Calu3 (cell line): ENCODE measurements around the gene URB1. TPM values are rescaled to one million over a fixed set of nuclear protein-coding genes. Genes with fewer than 3 reads are reported as not detected.

Source experiments
- BruUV-seq: library from RNA; stranded (reverse); fragments of 400-500 nt; replicated peaks from 2 replicates; lab custom pipeline; 2021; lab: Mats Ljungman, UMichigan
- CTCF ChIA-PET: fragments of 300-600 bp; sonication (Branson Sonifier 250); formaldehyde crosslinking; loops from one replicate; lab custom pipeline; 2022; ENCODE audit warnings: antibody characterized with exemption; lab: Charles Lee
- DNase-seq: peaks from one replicate; pipeline ENCODE4 v3.0.0; 2022
- H3K27ac Mint-ChIP-seq: one replicate; pipeline ENCODE4 v1.8.0; 2022; ENCODE audit warnings: mixed read lengths; ENCODE audit not compliant: unreplicated experiment
- H3K27me3 Mint-ChIP-seq: one replicate; pipeline ENCODE4 v1.8.0; 2022; ENCODE audit warnings: mixed read lengths; ENCODE audit not compliant: unreplicated experiment
- H3K36me3 Mint-ChIP-seq: one replicate; pipeline ENCODE4 v1.8.0; 2022; ENCODE audit warnings: mild to moderate bottlenecking, moderate library complexity, mixed read lengths; ENCODE audit not compliant: insufficient read depth, unreplicated experiment
- H3K4me1 Mint-ChIP-seq: one replicate; pipeline ENCODE4 v1.8.0; 2022; ENCODE audit warnings: mild to moderate bottlenecking, low read depth, mixed read lengths; ENCODE audit not compliant: unreplicated experiment
- H3K4me3 Mint-ChIP-seq: one replicate; pipeline ENCODE4 v1.8.0; 2022; ENCODE audit warnings: mild to moderate bottlenecking, low read depth, moderate library complexity, mixed read lengths; ENCODE audit not compliant: unreplicated experiment
- H3K9me3 Mint-ChIP-seq: one replicate; pipeline ENCODE4 v1.8.0; 2022; ENCODE audit warnings: low read depth, mixed read lengths; ENCODE audit not compliant: unreplicated experiment
- CTCF ChIP-seq: fragments of 200-600 bp; IDR thresholded peaks from one replicate; pipeline ENCODE4 v1.8.0; 2022; ENCODE audit warnings: antibody characterized with exemption; ENCODE audit not compliant: unreplicated experiment
- intact Hi-C: fragments of 100-400 bp; cut with micrococcal nuclease; formaldehyde crosslinking; loops from one replicate; pipeline ENCODE4 v1.10.0; 2022; ENCODE audit not compliant: unreplicated experiment
- total RNA-seq: library from RNA; stranded (reverse); gene quantifications from 2 replicates; pipeline ENCODE4 v1.2.3, GENCODE V29; 2022

URB1 gene
- total RNA-seq, 1 experiment from 2014 or later: 16.5 TPM

DNA sequence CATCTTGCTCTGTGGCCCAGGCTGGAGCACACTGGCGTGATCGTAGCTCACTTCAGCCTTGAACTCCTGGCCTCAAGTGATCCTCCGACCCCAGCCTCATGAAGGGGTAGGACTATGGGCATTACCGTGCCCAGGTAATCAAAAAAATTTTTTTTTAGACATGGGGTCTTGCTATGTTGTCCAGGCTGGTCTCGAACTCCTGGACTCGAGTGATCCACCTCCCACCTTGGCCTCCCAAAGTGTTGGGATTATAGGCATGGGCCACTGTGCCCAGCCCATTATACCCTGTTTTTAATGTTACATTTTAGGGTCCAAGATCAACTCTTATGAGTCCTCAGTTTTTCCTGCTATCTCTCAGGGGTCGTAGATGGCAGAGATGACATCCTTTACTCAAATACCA lies 87.8 kb downstream of the URB1 start:
- peaks cover 10% of the 10 kb centered on the region for H3K36me3 Mint-ChIP-seq
- no peaks in the 10 kb centered on the region for H3K9me3 Mint-ChIP-seq
- no peak overlapping the region for H3K4me3 Mint-ChIP-seq
- no peaks in the 10 kb centered on the region for H3K4me1 Mint-ChIP-seq
- CTCF ChIA-PET: interaction anchor here (0.6 to 0.7 kb wide), 2 partner anchors 26 to 644 kb away, joined by 3 to 4 read pairs; partner anchors contain the start of gene MIS18A
- TF ChIP-seq CTCF: no peak
- H3K27ac Mint-ChIP-seq: no peak overlapping the region
- DNase-seq: no peak
- intact Hi-C loops: no loop called here
- BruUV-seq: no TSS peak
- no peaks in the 10 kb centered on the region for H3K27me3 Mint-ChIP-seq

DNA sequence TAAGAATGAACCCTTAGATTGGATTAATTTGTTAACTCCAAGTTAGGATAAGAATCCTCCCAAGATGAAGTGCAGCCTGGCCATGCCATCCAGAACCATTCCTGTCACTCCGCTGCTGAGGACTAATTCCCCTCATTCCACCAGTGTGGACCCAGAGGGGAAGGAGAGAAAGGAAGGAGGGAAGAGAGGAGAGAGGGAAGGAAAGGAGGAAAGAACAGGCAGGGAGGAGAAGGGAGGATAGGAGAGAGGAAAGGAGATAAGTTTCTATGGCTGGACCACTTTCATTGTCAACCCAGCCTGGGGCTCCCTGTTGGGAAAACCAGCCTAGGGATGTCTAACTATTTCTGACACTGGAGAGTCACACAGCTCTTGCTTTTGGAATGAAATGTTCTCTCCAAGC lies 89.4 kb downstream of the URB1 start:
- H3K4me1 Mint-ChIP-seq: no peaks in the 10 kb centered on the region
- TF ChIP-seq CTCF: no peak
- no peaks in the 10 kb centered on the region for H3K9me3 Mint-ChIP-seq
- H3K36me3 Mint-ChIP-seq: peaks cover 6% of the 10 kb centered on the region
- no peak overlapping the region for H3K4me3 Mint-ChIP-seq
- no peaks in the 10 kb centered on the region for H3K27me3 Mint-ChIP-seq
- CTCF ChIA-PET: interaction anchor here (0.6 kb wide), 1 partner anchor 12 kb away, joined by 3 read pairs; no protein-coding TSS in a partner anchor
- DNase-seq: no peak
- no peak overlapping the region for H3K27ac Mint-ChIP-seq
- intact Hi-C loops: no loop called here
- no TSS peak for BruUV-seq

DNA sequence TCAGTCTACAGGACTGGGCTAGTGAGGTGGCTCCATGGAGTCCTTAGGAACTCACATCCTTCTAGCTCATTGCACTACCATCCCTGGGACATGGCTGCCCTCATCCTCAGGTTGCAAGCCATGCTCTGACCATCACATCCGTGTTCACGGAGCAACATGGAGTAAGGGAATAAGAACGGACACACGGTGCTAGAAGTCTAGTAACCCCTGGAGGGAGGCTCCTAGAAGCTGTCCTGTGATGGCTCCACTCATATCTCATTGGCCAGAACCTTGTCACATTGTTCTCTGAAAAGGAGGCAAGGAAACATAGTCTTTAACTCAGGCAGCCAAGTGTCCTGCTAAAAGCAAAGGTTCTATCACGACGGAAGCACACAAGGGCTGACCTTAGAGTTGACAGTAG lies 90.3 kb downstream of the URB1 start:
- CTCF ChIA-PET: interaction anchor here (0.6 kb wide), 1 partner anchor 13 kb away, joined by 3 read pairs; no protein-coding TSS in a partner anchor

GRCh38 chr21:32301596-32301995 lies 91.2 kb downstream of the URB1 start:
- no peak for TF ChIP-seq CTCF
- no TSS peak for BruUV-seq
- Mint-ChIP-seq H3K4me3 (no peak overlapping the region), H3K36me3 (no peaks in the 10 kb centered on the region), H3K9me3 (no peaks in the 10 kb centered on the region), H3K4me1 (no peaks in the 10 kb centered on the region), H3K27ac (no peak overlapping the region), H3K27me3 (no peaks in the 10 kb centered on the region)
- DNase-seq: no peak
- intact Hi-C loops: no loop called here
- CTCF ChIA-PET: no interaction called here

More for the DNA sequence above, 90.3 kb downstream of the URB1 start:
- intact Hi-C loops: no loop called here
- no peak overlapping the region for H3K4me3 Mint-ChIP-seq
- H3K36me3 Mint-ChIP-seq: no peaks in the 10 kb centered on the region
- no peak overlapping the region for H3K27ac Mint-ChIP-seq
- H3K27me3 Mint-ChIP-seq: no peaks in the 10 kb centered on the region
- no peak for TF ChIP-seq CTCF
- no peak for DNase-seq
- BruUV-seq: no TSS peak
- H3K4me1 Mint-ChIP-seq: no peaks in the 10 kb centered on the region
- H3K9me3 Mint-ChIP-seq: no peaks in the 10 kb centered on the region
